Mucosa of stomach (tissue), 1 donor: Measurements from ENCODE around the gene CMIP.

ENCODE experiments used
- H3K27me3 ChIP-seq: one replicate; pipeline ENCODE4 v1.7.0; 2013; ENCODE audit warnings: mild to moderate bottlenecking, low read length; ENCODE audit not compliant: control insufficient read depth, insufficient read depth
- H3K36me3 ChIP-seq: one replicate; pipeline ENCODE4 v1.7.0; 2013; ENCODE audit warnings: low read length; ENCODE audit not compliant: control insufficient read depth, insufficient read depth
- H3K4me1 ChIP-seq: one replicate; pipeline ENCODE4 v1.7.0; 2013; ENCODE audit warnings: mild to moderate bottlenecking, low read length; ENCODE audit not compliant: control insufficient read depth, insufficient read depth
- H3K4me3 ChIP-seq: one replicate; pipeline ENCODE4 v1.7.0; 2013; ENCODE audit warnings: low read length
- H3K9ac ChIP-seq: one replicate; pipeline ENCODE4 v1.7.0; 2013; ENCODE audit warnings: mild to moderate bottlenecking, low read length, moderate library complexity
- H3K9me3 ChIP-seq: one replicate; pipeline ENCODE4 v1.7.0; 2013; ENCODE audit warnings: mild to moderate bottlenecking, low read length, moderate library complexity; ENCODE audit not compliant: control insufficient read depth
- donor health status: Pancreatic carcinoma.

The CMIP gene

DNA sequence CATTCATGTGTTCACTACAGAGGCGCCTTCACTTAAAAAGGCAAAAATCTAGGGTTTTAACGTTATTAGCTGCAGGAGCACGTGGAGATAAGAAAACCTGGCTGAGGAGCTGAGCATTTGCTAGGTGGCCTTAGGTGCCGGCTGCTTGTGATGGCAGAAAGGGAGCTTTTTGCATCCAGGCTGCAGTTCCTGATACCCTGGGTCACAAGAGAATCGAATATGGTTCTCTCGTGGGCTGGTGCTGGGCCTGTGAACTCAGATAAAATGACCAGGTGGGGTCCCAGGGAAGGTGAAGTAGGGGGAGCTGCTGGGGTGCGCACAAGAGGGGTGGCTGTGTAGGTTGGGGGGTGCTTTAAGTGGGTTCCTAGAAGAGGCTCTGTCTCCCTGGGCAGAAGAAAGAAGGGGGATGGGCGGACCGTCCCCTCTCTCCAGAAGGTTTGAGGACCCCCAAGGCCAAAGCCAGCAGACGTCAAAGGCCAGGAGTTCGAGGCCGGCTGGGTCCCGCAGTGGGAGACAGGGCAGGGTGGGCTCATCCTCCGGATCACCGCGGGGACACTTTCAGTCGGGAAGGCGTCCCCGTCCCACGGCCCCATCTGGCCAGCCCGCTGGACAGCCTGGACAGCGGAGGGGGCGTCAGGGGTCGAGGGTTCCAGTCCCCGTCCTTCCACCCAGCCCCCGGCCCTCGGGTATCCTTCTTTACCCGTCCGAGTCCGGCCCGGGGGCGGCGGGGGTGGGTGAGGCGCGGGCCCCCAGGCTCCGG, 740 bp upstream of the CMIP start:
- H3K36me3 ChIP-seq: no peaks in the 10 kb centered on the region
- H3K4me3 ChIP-seq: no peak overlapping the region
- H3K9ac ChIP-seq: peak overlapping the region; percentile 59
- H3K9me3 ChIP-seq: no peaks in the 10 kb centered on the region
- no peaks in the 10 kb centered on the region for H3K27me3 ChIP-seq
- H3K4me1 ChIP-seq: peaks cover 35% of the 10 kb centered on the region

DNA sequence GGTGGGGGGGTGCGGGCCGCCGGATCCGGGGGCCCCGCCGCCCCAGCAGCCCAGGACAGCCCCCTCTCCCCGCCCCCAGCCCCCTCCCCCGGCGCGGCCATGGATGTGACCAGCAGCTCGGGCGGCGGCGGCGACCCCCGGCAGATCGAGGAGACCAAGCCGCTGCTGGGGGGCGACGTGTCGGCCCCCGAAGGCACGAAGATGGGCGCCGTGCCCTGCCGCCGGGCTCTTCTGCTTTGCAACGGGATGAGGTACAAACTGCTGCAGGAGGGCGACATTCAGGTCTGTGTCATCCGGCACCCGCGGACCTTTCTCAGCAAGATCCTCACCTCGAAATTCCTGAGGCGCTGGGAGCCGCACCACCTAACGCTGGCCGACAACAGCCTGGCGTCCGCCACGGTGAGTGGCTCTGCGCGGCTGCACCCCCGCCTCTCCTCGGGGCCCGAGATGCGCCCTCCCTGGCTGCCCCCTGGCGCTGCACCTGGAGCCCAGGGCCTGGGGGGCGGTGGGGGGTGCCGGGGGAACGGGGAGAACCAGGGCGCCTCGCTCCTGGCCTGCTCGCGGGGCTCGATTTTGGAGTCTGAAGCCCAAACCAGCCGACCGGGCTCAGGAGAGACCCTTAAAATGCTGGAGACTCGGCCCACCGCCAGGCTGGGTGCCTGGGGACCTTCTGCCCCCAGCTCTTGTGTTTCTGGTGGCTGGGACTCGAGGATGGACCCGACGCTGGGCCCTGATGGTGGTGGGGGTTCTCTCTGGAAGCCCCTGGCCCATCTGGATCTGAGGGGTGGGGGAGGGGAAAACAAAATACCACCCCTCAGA, 744 bp downstream of the CMIP start:
- no peaks in the 10 kb centered on the region for H3K36me3 ChIP-seq
- H3K9me3 ChIP-seq: no peaks in the 10 kb centered on the region
- H3K27me3 ChIP-seq: no peaks in the 10 kb centered on the region
- H3K4me1 ChIP-seq: peaks cover 50% of the 10 kb centered on the region
- H3K4me3 ChIP-seq: peak overlapping the region; percentile 33
- peak overlapping the region; percentile 70 for H3K9ac ChIP-seq

DNA sequence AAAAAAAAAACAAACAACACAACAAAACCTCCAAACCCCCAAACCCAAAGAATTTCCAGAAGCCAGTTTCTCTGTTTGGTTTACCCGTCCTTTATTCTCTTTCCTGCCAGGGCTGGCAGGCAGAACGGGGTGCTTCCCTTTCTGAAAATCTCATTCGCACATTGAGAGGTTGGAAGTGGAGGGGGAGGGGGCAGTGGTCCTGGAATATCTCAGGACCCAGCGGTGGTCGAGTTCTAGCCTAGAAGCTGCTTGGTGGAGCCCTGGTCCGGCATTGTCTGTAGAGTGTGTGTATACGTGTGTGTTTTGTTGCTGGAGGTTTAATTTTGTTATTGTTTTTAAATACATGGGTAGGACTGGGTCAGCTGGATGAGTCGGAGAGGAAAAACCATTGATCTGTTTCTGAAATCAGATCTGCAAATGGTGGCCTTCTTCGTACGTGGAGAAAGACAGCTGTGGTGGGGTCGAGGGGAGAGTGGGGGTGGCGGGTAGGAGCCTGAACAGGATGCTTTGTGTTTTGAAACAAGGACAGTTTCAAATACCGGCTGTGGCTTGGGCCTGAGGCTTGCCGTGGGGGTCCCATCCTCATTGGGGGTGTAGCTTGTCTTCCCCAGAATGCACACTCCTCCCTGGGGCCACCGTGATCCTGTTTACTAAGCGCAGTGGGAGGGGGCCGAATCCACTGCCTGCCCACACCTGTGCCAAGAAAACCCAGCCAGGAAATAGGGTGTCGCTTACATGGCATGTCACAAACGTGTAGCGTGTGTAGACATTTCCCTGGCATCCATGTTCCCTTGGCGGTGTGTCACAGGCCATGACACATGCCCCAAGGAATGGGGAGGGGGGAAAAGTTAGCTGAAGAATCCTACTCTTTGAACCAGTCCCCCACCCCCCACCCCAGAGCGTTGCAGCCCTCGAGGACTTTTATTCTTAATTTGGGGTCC, 1.6 kb downstream of the CMIP start:
- H3K27me3 ChIP-seq: no peaks in the 10 kb centered on the region
- H3K4me3 ChIP-seq: peak overlapping the region; percentile 33
- H3K9me3 ChIP-seq: no peaks in the 10 kb centered on the region
- peaks cover 59% of the 10 kb centered on the region for H3K4me1 ChIP-seq
- H3K9ac ChIP-seq: peak overlapping the region; percentile 70
- H3K36me3 ChIP-seq: no peaks in the 10 kb centered on the region

- H3K4me3 ChIP-seq: peak overlapping the region; percentile 33
- peak overlapping the region; percentile 70 for H3K9ac ChIP-seq
- H3K9me3 ChIP-seq: no peaks in the 10 kb centered on the region
- H3K36me3 ChIP-seq: no peaks in the 10 kb centered on the region
- H3K27me3 ChIP-seq: no peaks in the 10 kb centered on the region
- peaks cover 66% of the 10 kb centered on the region for H3K4me1 ChIP-seq
These were observed 2.3 kb downstream of the CMIP start for GRCh38 chr16:81446907-81447268.

- H3K4me3 ChIP-seq: peak overlapping the region; percentile 33
- H3K9ac ChIP-seq: peak overlapping the region; percentile 70
- H3K9me3 ChIP-seq: no peaks in the 10 kb centered on the region
- H3K4me1 ChIP-seq: peaks cover 72% of the 10 kb centered on the region
- no peaks in the 10 kb centered on the region for H3K36me3 ChIP-seq
- no peaks in the 10 kb centered on the region for H3K27me3 ChIP-seq
These were observed 2.9 kb downstream of the CMIP start for GRCh38 chr16:81447383-81448101.

- H3K27me3 ChIP-seq: no peaks in the 10 kb centered on the region
- no peaks in the 10 kb centered on the region for H3K36me3 ChIP-seq
- H3K9me3 ChIP-seq: no peaks in the 10 kb centered on the region
- peak overlapping the region; percentile 70 for H3K9ac ChIP-seq
- peaks cover 74% of the 10 kb centered on the region for H3K4me1 ChIP-seq
- H3K4me3 ChIP-seq: peak overlapping the region; percentile 33
These were observed 3.8 kb downstream of the CMIP start for GRCh38 chr16:81448154-81449131.

GRCh38 chr16:81449241-81449640, 4.6 kb downstream of the CMIP start:
- H3K4me1 ChIP-seq: peaks cover 71% of the 10 kb centered on the region
- H3K36me3 ChIP-seq: no peaks in the 10 kb centered on the region
- no peaks in the 10 kb centered on the region for H3K9me3 ChIP-seq
- no peaks in the 10 kb centered on the region for H3K27me3 ChIP-seq
- no peak overlapping the region for H3K9ac ChIP-seq
- H3K4me3 ChIP-seq: no peak overlapping the region

DNA sequence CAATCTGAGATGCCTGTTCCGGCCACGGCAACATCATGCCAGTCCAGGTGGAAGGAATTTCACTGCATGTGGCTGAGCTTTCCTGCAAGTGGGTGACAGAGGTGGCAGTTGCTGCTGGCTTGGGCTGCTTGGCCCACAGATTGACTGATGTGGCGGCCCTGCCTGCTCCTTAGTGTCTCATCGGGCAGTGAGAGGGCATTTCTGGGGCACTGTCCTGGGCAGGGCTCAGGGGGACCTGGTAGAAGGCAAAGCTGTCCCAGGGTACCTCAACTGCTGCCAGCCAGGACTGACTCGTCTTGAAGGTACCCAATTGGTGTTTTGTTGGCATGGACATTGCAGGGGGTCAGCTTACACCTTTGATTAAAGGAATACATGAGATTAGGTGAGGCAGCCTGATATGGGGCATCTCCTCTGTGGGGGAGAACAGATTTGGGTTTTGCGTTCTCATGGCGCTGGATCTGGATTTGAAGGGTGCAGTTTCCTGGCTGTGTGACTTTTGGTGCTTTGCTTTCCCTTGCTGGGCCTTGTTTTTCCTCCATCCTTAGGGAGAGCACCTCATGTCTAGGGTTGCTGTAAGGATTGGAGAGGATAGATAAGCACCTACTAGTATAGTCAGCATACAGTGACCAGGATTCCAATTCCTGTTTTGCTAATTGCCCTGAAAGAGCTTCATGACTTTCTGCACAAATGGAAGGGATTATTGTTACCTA, 5.4 kb downstream of the CMIP start:
- H3K4me3 ChIP-seq: no peak overlapping the region
- no peak overlapping the region for H3K9ac ChIP-seq
- H3K27me3 ChIP-seq: no peaks in the 10 kb centered on the region
- no peaks in the 10 kb centered on the region for H3K36me3 ChIP-seq
- H3K4me1 ChIP-seq: peaks cover 74% of the 10 kb centered on the region
- H3K9me3 ChIP-seq: no peaks in the 10 kb centered on the region

DNA sequence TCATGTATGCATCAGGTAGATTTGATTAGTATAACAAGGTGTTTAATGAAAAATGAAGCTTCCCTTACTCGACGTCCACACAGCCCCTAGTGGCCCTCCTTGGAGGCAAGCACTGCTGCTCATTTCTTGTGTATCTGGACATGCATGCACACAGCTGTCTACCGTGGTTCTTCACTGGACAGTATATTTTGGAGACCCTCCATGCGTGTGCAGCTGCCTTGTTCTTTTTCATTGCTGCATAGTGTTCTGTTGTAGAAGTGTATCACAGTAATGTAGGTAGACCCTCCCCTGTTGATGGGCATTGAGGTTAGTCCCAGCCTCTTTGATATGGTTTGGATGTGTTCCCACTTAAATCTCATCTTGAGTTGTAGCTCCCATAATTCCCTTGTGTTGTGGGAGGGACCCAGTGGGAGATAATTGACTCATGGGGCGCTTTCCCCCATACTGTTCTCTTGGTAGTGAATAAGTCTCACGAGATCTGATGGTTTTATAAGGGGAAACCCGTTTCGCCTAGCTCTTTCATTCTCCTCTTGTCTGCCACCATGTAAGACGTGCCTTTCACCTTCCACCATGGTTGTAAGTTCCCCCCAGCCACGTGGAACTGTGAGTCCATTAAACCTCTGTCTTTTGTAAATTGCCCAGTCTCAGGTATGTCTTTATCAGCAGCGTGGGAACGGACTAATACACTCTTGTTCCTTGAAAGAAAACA, 6.3 kb downstream of the CMIP start:
- H3K9me3 ChIP-seq: no peaks in the 10 kb centered on the region
- no peak overlapping the region for H3K4me3 ChIP-seq
- H3K36me3 ChIP-seq: no peaks in the 10 kb centered on the region
- H3K4me1 ChIP-seq: peaks cover 82% of the 10 kb centered on the region
- no peaks in the 10 kb centered on the region for H3K27me3 ChIP-seq
- no peak overlapping the region for H3K9ac ChIP-seq
